HUDEP-2 (cell line): ENCODE results near the gene VAX1.

Experiments used
- DNase-seq, 76 experiments: peaks; one replicate each; lab custom pipeline; 2025; ENCODE audit not compliant: unreplicated experiment in 76 of 76; lab: John Stamatoyannopoulos, UW

Gene VAX1

DNA sequence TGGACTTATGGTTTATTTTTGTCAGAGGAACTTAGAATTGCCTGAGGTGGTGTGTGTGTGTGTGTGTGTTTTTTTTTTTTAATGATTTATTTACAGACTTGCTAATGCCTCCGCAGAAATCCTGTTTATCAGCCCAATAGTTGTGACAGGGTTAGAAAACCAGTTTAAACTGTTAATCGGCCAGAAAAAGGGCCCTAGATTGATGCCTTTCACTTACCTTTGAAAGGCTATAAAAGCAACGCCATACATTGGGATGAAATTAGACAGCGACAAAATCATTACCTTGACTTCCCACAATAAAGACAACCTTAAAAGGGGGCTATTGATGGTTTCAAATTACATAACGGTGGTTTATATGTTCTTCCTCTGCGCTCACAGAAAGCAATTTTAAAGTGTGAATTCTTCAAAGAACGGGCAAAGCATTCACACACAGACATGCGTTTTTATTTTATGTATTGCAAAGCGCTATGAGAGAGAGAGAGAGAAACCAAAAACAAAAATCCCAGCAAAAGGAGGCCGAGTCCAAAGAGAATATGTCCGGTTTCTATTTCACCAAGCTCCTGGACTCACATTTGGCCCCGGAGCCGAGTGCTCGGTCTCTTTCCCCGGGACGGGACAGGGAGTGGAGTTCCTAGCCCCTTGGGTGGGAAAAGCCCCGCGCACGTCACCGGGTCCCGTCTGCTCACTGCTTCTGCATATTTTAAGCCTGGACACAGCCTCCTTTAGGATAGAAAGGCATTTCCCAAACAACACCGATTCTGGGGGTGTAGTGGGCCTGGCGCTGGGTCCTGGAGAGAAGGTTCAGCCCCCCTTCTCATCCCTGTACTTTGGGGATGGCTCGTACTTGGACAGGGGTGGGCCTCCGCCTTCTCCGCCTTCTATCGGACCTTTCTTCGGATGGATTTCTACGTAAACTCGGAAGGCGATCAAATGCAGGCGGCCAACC is 26.8 kb upstream of the VAX1 start:
- no peak for DNase-seq

DNA sequence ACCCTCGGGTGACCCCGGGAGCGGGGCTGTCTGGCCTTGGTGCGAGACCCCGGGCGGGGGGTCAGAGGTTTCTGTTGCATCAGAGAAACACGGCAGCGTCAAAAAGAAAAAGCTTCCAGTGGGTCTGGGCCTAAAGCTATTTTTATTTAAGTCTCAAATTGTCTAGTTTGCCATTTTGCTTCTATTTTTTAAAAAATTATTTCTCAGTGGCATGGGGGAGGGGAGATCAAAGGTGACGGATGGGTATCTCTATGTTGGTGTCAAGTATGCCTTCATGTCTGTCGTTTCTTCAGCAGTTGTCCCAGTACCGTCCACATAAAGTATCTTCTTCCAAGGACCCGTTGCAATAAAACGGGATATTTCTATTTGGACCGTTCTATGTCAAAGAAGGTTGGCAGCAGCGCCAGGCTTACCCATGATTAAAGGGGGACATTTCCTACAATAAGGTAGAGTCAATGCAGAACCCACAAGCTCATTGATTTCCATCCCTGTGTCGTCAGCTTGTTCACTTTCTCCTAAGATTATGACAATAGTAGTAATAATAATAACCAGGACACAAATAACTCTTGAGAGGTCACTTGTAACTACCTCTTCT is 26.0 kb upstream of the VAX1 start:
- no peak for DNase-seq

DNA sequence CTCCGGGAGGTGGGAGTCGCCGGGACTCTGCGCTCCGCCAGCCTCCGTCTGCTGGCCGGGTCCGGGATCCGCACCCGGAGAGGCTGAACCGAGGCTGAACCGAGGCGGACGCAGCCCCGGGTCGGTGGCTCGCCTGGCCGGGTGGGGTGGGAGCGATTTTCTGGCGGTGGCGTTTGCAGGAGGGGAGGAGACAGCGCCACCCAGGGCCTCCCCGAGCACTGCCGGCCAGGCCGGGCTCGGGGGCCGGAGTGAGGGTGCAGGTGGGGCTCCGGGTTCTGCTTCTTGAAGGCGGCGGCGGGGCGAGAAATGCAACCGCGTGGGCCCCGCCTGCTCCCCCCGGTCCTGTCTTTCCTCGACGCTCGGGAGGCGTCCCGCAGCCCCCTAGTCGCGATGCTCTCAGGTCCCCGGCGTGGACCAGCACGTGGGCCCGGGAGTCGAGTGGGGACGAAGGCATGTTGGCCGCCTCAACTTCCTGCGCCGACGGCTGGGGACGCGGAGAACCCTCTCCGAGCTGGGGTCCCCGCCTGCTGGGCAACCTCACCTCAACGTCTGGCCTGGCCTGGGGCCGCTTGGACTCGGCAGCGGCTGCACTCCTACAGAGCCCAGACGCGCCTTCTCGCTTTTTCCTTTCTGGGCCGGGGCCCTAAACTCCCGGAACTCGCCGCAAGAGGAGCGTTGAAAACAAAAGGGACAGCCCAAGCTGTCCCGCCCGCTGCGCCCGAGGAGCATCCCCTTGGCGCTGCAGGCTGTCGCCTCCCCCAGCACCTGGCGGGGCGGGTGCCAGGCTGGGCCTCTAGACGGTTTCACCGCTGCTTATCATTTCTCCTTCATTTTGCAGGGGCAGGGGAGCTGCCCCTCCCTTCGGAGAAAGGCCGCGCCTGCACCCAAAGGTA is 25.2 kb upstream of the VAX1 start:
- no peak for DNase-seq

DNA sequence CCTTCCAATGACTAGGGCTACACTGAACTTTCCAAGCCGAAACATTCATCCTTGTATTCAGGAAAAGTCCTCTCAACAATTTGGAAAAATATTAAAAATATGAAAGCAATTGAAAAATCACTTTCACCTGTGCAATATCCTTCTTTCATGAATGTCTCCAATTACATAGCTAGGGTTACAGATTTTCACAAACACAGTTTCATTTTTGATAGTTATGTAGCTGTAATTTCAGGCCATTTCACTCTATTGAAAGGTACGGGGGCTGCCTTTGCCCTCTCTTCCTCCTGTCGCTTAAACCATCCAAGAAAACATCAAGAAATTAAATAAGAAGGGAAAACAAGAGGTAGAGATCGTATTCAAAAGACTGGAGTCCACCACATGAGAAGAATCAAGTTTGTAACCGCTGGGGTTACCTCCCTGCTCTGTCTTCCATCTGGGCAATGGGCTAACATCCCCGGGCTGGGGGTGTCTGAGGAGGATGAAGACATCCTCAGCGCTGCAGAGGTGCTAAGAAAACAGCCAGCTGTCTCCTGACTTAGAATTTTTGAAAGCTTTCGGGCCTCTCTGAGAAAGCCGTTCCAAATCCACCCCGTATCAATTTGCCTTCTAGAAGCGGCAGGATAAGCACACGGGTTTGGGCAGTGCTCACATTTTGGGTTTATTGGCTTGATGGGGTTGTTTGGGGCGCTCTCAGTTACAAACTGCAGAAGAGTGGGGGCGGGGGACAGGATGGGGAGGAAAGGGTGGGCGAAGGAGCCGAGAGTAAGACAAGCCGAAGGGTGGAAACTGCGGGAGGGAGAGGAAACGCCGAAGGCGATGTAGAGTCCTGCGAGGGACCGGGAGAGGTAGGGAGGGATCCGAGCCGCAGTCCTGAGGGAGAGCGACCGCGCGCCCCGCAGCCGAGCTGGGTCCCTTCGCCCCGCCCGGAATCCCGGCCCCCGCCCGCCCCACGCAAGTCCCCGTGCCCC is 24.3 kb upstream of the VAX1 start:
- no peak for DNase-seq

DNA sequence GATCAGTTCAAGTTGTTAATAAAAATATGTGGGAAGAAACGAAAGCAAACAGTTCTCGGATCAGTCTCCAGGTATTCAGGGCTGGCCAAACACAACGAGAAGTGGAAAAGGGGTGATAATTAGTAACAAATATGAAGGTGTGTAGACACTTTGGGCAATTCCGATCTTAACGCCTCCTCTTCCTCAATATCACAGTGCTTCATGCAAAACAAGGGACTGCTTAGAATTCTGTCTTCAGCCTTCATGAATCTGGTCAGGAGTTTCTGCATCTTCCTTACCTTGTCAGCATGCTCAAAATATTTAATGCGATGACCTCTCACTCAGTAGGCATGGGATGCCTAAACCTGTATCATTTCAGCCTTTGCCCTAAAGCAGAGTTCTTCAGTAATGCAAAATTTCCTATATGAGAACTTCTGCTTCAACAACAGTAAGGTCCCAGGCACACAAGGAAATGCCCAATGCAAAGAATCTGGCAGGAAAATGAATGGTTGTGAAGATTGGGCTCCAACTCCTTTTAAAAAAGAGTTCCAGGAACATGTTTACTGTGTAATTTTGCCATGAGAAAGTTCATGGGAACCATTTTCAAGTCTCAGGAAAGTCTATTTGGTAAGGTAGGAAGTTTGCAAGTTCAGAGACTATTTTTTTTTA is 23.4 kb upstream of the VAX1 start:
- DNase-seq, result no peak

DNA sequence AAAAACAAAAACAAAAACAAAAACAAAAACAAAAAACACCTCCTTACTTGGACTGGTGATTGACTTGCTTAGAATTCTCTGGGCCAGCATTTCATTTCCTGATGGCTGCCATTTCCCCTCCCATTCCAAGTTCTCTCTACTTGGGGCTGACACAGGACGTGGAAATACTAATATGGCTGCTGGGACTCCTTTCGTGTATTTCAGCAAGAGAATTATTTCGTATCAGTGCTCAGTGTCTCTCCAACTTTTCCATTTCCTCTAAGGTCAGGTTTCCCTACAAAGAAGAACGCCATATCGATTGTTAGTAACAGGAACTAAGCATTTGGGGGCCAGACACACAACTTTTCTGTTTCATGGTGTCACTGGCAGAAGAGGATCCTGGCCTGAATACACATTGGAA is 22.5 kb upstream of the VAX1 start:
- DNase-seq, result no peak

DNA sequence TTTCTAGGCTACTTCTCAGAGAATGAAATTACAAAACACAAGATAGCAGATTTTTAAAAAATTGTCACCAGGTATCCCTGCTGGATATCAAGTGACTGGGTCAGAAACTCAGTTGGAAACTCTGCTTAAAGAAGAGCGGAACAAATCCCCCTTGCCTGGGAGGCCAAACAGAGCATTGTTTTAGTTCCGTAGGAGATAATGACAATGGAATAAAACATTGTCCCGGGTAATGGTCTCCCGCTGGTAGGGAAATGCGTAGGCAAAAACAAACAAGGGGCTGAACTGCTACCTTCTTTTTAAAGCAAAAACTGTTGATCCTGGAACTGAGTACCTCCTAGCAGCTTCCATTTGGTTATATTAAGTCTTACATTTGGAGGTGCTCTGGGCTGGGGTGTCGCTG is 21.3 kb upstream of the VAX1 start:
- DNase-seq, result no peak

DNA sequence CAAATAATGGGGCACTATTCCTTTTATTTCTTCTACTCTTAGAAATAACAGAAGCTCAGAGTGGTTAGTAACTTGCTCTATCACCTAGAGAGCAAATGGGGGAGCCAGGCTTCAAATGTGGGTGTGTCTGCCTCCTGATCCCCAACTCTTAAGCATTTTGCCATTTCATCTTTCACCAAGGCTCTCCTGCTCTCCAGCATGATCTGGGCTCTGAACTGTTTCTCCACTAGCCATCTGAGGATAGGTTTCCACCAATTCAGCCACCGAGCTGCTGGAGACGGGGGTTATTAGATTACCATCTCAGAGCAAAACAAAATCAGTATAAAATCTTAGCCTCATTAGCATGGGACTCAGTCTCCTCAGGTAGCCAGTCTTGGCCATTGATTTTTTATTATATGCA is 20.2 kb upstream of the VAX1 start:
- no peak for DNase-seq

DNA sequence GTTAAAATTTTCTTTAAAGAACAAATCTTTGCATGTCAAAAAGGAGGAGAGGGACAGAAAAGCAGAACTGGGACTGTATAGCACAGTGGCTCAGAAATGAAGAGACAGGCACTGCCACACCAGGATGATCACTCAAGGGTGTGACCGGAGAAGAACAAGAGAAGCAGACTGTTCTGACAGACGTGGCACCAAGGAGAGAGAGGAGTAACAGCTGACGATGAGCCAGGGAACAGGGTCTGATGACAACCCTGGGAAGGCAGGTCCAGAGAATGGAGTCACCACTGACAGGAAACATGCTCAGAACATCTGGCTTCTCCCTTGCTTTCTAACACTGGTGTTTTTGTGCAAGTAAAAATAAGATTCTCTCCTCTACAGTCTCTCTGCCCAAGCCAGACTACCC is 14.6 kb upstream of the VAX1 start:
- no peak for DNase-seq

DNA sequence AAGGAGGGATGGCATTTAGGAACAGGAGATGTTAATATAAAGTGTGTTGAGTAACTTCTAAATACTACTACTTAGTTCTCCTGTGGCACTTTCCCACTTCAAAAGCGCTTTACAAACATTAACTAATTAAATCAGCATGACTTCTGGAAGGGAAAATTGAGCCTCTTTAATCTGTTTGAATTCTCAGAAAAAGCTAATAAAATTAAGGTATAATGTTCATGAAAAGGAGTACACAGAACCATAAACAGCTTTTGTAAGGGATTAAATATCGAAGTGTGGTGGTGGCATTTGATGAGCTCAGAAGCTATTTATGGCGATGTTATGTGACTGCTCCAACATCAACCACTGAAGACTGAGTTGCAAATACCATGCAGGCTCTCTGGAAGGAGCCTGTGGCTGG is 10.2 kb upstream of the VAX1 start:
- DNase-seq, result no peak

DNA sequence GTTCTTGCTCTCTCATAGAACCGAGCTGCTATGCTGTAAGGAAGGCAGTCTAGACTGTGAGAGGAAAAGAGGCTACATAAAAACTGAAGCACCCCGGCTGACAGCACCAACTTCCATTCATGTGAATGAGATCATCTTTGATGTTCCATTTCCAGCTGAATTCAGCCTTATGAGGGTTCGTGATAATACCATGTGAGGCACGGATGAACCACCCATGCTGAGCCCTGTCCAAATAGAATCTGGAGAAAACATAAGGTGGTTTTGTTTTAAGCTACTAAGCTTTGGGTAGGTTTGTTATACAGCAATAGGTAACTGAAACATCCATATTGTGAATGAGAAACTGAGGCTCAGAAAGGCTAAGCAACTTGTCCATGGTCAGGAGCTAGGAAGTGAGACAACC is 6.9 kb upstream of the VAX1 start:
- DNase-seq, result no peak

DNA sequence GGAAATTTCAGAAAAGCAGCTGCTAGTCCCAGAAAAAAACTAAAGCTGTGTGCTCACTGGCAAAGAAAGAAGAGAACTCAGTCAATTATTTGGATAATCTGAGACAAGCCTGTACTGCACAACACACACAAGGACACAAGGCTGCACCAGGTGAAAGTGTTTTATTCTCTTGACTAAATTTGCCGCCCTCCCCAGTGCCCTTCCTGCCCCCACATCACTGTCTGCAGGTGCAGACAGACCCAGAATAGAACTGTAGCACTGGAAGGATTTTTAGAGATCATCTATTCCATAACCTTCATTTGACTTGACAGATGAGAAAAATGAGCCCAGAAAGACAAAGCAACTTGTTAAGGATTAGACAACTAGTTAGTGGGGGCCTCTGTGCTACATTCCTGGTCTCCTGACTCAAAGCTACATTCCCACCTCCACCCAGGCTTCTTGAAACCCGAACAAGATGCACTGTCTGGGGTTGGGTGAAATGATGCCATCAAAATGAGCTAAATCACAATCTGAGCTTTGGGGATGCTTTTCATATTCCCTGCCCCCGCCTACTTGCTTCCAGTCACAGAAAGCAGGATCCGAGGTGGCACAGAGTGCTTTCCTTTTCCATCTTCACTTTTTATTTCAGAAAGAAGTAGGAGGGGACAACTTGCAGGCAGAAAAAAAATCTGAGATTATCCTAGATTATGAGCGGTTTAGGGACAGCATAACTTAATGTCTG is 5.2 kb upstream of the VAX1 start:
- DNase-seq, result no peak

DNA sequence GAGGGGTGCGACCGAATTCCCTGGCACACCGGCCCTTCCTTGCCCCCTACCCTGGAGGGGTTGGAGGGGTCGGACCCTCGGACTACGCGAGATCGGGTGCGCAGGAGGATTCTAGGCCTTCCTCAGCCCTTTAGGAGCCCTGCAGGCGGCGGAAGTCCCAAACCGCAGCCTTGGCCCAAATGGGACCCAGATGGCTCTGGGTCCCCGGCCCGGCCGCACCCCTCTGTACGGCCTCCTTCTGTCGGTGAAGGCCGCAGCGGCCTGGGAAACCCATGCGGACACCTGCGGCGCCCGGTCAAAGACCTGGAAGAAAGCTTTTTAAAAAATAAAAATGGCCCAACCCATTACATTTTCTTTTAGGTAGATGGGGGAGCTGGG is 2.4 kb upstream of the VAX1 start:
- DNase-seq, result no peak

DNA sequence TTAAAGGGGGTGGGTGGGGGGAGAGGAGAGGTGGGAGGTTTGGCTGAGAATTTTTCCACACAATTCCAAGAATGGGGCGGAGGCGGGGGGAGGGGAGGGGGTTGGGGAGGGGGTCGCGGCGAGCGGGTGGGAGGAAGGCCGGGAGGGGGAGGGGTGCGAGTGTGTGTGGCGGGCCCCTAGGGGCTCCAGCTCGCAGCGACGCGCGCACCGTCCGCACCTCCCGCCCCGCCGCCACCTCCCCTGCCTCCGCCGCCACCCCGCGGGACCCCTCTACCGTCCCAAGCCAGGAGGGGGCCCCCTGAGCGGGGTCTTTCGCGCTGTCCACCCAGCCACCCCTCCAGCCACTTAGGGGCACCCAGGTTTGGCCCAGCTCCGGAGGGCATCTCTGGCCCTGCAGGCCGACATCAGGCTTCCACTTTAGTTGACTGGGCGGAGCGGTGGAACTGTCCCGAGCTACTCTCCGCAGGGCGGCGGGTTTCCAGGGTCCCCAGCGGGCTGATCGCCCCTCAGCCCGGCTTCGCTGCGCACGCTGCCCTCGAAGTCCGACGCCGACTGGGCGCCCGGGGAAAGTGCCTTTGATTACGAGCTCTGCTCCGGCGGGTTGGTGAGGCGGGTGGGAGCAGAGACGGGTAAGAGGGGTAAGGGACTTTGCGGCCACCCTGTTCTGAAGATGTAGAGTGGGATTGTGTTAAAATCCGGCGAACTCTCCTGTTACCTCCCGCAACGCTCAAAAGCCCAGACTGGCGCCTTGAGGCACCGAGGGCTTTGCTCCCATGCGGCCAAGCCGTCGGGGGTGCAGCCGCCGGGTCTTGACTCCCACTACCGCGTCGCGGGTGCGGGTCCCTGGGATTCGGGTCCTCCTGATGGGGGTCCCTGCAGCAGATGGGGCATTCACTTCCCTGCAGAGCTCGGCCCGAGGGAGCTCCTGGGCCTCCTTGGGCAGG is 1.8 kb upstream of the VAX1 start:
- DNase-seq, result no peak

DNA sequence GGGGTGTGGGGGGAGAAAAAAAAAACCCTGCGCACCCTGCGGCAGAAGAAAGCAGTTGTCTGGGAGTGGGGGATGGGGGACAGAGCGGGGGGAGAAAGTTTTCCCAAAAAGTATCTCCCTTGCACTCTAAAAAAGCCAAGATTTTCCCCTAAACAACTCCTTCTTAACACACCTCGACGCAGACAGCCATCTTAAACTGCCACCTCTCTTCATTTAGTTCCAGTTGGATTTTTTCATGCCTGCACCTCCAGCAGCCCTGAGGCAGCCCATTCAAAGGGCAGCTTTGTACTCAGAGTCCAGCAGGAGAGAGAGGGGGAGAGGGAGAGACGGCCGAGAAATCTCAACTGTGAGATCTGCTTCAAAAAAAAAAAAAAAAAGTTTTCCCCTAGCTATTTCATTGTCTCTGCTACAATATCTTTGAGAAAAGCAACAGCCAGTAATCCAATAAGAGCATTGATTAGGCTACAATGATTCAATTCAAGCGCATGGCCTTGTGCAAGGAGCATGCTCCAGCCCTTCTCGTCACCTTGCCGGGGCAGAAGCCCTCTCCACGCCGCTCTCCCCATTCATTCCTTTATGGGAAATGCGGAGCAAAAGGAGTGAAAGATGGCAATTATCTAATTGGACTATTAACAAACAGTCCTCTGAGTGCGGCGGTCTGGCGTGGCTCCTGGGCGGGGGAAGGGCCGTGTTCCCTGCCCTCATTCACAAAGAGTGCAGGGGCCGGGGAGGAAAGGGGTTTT is 939 bp upstream of the VAX1 start:
- no peak for DNase-seq

DNA sequence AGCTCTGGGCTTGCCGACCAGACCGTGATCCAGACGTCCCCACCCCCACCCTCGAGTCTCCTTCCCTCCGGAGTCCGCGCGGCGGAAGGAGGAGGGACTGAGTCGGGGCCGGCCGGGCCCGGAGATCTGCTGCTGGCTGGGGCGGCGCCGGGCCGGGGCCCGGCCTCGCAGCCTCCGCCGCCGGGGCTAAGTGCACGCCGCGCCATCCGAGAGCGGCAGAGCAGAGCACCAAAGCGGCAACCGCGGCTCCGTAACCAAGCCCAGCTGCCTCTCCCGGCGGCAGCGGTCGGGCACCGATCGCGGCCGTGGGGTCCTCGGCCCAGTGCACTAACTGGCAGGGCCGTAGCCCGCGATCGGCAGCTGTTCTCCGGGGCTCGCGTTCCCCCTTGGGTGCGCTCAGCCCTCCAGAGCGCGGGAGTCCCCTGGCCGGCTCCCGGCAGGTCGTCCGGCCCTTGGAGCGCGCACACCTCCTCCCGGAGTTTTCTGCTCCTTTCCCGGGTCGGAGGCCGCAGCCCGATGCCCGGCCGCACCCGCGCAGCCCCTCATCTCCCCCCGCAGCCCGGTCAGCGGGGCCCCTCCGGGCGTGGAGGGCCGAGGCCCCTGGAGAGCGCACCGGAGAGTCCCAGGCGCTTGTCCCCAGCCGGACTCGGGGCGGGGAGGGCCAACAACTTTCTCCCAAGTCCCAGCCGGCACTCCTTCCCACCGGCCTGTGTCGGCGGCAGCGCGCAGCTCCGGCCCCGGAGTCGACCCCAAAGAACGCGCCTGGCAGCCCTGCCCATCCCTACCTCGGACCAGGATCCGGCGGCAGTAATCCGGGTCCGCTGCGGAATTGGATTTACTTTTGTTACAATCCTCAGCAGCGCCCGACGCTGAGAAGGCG is 799 bp downstream of the VAX1 start:
- no peak for DNase-seq
